HG03378 (cell line): ENCODE results near the gene LRRC4C.
"Not testable (repeated sequence)": the region's sequence is repeated elsewhere in the genome, so short reads cannot be mapped to it uniquely, and the experiment has no call there.

Experiments used
- ATAC-seq: cut with Tn5 transposase; IDR thresholded peaks from one replicate; pipeline ENCODE4 v1.9.1; 2021; ENCODE audit warnings: mild to moderate bottlenecking, moderate library complexity; ENCODE audit not compliant: unreplicated experiment

Gene LRRC4C

DNA sequence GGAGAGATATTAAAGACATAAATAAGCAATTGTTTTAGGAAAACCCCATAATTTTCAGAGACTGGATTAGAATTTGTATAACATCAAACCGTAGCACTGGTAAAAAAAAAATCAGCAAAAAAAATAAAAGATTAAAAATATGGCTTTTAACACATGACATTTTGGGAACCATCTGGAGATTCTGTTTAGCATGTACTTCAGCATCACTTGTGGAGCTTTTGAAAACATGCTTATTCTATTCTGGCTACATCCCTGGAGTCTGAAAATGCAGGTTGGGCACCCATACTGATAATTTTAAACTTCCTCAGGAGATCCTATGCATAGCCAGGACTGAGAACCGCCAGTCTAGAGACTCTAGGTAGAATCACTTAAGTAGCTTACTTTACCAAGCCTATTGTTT lies 1190.9 kb downstream of the LRRC4C start:
- no peak for ATAC-seq

DNA sequence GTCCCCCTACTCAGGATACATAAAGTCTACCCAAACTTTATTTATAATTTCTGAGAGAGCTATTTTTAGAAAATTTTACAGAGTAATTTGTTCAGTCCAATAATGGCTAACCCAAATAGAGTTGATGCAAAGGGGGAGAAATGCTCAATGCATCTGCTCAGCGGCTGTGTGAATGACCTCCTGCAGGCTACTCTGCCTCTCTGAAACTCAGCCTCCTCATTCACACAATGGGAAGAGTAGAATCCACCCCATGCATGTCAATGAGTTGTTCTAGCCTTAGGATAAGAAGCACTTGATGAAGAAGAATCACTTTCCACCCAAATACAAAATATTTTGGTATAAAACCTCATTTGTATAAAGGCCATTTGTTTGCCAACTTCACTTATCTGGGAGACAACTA lies 1204.0 kb downstream of the LRRC4C start:
- ATAC-seq, result no peak

GRCh38 chr11:40253166-40253565 lies 1206.3 kb downstream of the LRRC4C start:
- ATAC-seq, result no peak

DNA sequence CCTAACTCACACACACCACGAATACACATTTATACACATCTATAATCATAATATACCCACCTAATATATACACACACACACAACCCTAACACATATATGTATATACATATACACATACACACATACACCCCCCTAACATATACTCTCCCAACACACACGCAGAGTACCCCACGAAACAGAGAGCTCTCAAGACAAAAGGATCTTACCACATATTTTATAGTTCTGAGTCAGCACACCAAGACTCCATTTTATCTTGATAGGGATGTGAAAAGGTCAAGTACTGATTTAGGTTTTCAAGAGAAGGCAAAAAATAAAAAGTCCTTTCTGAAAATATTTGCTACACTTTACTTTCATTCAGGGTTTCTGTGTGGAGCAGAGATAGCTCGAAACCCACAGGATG lies 1207.2 kb downstream of the LRRC4C start:
- ATAC-seq, result no peak

DNA sequence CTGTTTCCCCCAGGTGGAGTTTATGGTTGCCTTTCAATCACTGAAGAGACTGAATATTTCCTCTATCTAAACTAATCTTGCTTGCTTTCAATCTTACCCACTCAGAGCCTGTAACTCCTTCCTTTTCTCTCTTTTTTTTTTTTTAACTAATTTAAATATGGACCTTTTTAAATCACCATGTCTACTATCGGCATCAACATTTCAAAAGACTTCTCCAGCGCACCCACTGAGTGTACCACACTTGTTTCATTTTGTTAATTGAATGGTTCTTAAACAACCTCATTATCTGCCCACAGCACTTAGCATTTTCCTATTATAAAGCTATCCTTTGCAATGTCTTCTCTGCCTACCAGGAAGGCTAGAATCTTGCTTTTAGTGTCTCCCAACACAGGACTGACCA lies 1212.5 kb downstream of the LRRC4C start:
- no peak for ATAC-seq

DNA sequence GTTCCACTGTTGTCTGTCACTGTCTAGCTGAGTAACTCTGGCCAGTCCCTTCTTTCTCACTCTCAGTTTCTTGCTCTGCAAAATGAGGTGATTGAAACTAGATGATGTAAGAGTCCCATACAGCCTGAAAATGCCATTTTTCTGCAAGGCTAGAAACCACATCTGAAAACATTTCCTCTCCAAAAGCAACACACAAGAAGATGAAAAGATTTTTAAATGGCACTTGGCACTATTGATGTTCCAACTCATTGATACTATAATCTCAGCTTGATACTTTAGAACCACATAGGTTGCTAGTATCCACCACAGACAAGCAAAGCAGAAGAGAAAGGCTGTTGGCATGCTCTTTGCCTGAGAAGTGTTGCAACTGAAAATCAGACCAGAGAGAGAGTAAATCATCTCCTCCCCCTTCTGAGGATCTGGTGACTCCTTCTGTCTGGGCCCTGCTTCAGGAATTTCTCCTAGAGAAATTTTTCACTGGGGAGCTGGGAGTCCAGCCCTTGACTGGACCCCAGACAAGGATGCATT lies 1217.9 kb downstream of the LRRC4C start:
- peak; percentile 96 for ATAC-seq

GRCh38 chr11:40240284-40240683 lies 1219.2 kb downstream of the LRRC4C start:
- no peak for ATAC-seq

DNA sequence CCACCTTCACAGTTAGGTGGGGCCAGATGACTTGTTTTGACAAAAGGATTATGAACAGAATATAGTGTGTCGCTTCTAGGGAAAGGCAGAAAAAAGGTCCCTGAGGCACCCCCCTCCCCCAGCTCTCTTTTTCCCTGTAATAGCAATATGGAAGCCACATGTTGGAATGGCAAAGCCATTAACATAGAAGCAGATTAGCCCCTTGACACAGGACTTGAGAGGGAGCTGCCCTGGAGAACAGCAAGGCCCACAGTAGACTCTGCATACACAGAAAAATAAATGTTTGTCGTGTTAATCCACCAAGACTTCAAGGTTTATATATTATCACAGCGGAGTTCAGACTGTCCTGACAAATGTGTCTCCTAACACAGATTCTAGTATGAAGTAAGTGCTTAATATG lies 1222.9 kb downstream of the LRRC4C start:
- ATAC-seq, result no peak

- no peak for ATAC-seq
Observed at GRCh38 chr11:40235841-40236240, 1223.6 kb downstream of the LRRC4C start.

DNA sequence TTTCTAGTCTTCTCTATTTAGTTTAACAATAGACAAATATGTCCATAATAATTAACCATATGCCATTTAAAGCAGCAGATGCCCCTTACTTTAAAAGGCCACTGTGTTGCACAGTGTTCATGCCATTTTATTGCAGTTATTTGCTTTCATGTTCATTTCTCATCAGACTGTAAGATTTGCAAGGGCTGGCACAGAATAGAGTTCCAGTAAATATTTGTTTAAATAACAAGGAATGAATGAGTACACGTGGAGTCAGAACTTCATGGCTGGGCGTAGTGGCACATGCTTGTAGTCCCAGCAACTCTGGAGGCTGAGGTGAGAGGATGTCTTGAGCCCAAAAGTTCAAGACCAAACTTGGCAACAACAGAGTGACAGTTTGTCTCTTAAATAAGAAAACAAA lies 1228.6 kb downstream of the LRRC4C start:
- ATAC-seq, result no peak

- ATAC-seq, result no peak
Observed at GRCh38 chr11:40228662-40229061, 1230.8 kb downstream of the LRRC4C start.

DNA sequence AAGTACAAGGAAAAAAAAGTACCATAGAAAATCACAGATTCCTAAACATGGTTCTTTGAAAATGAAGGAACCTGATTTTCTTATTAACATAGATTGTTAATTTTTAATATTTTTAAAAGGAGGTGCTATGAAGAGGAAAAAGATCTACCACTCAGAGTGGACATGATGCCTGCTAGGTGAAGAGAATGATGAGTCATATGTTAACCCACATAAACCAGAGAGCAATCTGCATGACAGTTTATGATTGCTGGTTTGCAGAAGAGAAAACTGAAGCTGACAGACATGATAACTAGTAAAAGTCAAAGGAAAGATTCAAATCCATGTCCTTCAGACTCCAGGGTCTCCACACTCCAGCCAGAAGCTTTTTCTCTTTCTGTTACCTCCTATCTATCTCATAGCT lies 1231.7 kb downstream of the LRRC4C start:
- ATAC-seq, result peak; percentile 95

DNA sequence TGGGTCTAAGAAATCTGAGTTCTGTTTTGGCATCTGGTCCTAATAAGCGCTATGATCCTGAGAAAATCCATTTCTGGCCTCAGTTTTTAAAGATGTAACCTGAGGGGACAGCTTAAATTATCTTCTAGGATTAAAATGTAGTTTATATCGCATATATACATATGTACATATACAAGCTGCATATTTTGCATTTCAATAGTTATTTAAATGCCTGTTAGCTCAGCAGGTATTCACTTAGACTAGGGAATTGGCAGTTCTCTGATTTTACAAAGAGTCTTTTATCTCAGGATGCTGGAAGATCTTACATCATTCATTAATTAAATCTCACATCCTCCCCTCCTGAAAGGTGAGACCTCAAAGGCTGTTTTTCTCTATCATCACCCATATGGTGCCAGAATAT lies 1232.8 kb downstream of the LRRC4C start:
- no peak for ATAC-seq

DNA sequence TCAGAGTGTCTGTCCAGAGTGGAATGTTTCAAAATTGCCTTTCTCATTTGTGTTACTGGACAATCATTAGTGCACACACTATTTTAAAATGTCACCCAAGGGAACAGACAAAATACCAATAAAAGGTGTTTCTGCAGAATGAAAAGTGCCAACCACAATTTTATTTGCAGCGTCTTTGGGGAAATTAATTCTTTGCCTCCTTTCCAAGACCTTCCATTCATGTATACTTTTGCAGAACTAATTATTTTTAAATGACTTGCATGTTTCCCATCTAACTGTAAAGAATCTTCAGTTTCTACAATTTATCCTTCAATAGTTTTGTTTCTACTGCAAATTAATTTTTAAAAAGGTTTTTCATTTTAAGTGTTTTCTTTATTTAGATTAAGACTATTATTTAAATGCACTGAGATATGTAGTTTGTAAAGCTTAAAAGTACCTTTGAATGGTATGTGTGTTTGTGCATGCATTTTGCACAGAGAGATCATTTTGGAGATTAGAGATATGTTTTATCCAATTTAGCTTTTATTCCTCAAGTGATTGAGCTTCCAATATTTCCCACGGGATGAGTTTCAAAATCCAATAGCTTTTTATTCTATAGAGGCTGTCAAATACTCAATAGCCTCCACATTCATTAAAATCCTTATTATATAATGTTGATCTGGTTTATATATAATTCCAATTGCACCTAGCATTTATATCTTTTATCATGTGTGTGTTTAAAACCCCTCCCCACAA lies 1235.7 kb downstream of the LRRC4C start:
- ATAC-seq, result no peak

DNA sequence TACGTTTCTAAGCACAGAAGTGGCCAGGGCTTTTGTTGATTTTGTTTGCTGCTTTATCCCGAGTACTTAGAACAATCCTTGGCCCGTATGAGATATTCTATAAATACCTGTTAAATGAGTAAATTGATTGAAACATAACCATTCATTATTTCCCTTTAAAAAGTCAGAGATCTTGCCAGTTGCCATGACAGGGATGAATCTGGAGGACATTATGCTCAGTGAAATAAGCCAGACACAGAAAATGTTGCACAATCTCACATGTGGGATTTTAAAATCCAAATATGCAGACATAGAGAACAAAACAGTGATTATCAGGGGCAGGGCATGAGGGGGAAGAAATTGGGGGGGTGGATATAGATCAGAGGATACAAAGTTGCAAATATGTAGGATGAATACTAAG lies 1240.1 kb downstream of the LRRC4C start:
- ATAC-seq, result no peak

- ATAC-seq, result no peak
Observed at GRCh38 chr11:40215556-40215955, 1243.9 kb downstream of the LRRC4C start.

DNA sequence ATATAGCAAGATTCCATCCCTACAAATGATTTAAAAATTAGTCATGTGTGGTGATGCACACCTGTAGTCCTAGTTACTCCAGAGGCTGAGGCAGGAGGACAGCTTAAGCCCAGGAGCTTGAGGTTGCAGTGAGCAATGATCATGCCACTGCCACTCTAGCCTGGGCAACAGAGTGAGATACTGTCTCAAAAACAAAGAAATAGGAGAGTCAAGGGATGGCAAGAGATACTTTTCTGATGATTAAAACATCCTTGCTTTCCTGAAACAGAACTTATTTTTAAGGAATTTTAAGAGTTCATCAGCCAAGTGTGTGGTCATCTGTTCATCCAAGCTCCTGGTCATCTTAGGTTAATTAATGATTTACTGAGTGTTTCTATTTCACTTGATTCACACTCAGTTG lies 1252.0 kb downstream of the LRRC4C start:
- no peak for ATAC-seq

DNA sequence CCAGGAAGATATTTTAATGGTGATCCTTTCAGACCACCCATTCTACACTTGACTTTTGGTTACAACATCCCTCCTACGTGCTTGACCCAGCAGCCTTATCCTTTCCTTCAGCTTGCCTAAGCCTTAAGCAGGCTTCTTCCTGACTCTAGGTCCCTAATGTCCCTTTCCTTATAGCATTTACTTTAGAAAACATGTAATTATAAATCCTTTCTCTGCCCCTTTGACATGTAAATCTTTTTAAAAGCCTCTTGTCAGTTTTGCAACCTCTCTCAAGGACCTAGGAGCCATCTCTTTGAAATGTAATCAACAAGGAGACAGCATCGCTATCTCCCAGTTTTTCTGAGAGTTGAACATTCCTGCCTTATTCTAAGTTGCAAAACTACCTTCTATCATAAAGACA lies 1255.2 kb downstream of the LRRC4C start:
- no peak for ATAC-seq

GRCh38 chr11:40203606-40204005 lies 1255.8 kb downstream of the LRRC4C start:
- ATAC-seq, result no peak

DNA sequence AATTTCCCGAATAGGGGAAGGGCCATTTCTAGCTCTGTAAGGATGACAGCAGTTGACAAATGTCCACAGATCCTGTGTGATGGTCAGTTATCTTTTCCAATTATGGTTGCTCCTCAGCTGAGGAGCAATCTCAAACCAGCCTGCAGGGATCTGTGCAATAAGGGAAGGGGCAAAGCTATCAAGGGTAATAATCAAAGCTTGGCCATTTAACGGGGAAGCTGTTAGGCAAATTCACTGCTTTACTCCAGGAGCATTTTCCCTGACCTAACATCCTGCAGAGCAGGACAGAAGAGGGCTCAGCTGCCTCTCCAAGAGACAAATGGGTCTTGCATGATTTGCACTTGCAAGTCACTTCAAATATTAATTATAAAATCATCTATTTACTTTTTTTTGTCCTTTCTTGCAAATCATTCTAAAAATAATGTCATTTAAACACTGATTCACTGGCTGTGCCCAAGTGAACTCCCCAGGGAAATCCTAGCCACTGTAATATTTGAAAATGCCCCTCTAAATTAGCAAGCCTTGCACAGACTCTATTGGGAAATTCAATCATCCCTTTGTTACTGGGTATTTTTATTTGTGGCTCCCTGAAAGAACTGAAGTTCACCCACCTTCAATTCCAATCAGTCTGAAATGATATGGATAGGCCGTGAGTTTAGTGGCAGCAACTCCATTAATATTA lies 1256.7 kb downstream of the LRRC4C start:
- no peak for ATAC-seq

DNA sequence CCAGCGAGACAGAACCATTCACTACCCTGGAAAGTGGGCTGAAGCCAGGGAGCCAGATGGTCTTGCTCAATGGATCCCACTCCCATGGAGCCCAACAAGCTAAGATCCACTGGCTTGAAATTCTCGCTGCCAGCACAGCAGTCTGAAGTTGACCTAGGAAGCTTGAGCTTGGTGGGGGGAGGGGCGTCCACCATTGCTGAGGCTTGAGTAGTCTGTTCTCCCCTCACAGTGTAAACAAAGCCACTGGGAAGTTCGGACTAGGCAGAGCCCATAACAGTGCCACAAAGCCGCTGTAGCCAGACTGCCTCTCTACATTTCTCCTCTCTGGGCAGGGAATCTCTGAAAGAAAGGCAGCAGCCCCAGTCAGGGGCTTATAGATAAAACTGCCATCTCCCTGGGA lies 1266.9 kb downstream of the LRRC4C start:
- not testable (repeated sequence) for ATAC-seq

DNA sequence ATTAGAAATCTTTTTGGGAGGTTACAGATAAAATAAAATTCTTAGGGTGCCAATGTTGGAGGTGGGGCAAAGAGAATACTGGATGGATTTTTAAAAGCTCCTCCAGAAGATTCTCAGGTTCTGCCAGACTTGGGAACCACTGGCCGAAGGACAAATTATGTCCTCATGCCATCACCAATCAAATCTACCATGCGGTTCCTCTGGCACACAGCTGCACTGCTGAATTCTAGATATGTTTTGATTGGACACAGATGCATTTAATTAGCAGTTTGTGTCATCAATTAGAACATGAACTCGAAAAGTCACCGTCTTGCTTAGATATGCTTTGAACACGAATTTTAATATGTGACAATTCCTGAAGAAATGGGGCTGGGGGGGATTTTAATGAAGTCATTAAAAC lies 1269.2 kb downstream of the LRRC4C start:
- ATAC-seq, result no peak
